ENCODE measurements around the gene PTPRG. TPM values are rescaled to one million over a fixed set of nuclear protein-coding genes. Genes with fewer than 3 reads are reported as not detected.

Gene PTPRG
- total and polyA plus RNA-seq, 2 of the 13 experiments (the other 11 are each of a cell fraction or from before 2014, with no cell fraction given) = 8.0 to 25.3 TPM

DNA sequence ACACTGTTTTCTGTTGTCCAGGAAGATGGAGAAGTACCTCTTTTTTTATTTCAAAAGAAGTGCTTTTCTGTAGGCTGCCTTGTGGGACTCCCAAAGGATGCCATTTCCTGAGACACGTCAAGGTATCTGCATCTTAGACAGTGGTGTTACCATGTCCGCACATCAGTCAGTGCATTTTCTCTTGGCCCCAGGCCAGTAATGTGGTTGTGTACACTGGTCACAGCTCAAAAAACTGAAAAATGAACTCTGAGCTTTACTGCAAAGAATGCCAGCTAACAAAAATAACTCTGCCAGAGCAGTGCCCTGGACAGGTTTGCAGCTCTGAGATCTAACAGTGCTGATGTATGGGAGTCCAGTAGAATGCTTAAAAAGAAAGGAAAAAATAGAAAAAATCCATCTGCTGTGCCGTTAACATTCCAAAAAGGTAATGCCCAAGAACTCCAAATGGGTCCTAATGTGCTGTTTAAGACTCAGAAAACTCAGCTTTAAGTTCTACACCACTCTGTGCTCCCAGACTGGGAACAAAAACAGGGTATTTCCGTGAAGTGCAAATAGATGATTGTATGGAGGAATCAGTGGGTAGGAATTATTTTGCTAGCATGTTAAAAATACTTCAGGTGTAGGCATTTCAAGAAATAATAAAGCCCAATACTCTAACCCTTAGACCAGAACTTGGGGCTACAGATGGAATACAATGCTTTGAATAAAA, 496.1 kb downstream of the PTPRG start (continued):
- TF ChIP-seq, protein P1, sequence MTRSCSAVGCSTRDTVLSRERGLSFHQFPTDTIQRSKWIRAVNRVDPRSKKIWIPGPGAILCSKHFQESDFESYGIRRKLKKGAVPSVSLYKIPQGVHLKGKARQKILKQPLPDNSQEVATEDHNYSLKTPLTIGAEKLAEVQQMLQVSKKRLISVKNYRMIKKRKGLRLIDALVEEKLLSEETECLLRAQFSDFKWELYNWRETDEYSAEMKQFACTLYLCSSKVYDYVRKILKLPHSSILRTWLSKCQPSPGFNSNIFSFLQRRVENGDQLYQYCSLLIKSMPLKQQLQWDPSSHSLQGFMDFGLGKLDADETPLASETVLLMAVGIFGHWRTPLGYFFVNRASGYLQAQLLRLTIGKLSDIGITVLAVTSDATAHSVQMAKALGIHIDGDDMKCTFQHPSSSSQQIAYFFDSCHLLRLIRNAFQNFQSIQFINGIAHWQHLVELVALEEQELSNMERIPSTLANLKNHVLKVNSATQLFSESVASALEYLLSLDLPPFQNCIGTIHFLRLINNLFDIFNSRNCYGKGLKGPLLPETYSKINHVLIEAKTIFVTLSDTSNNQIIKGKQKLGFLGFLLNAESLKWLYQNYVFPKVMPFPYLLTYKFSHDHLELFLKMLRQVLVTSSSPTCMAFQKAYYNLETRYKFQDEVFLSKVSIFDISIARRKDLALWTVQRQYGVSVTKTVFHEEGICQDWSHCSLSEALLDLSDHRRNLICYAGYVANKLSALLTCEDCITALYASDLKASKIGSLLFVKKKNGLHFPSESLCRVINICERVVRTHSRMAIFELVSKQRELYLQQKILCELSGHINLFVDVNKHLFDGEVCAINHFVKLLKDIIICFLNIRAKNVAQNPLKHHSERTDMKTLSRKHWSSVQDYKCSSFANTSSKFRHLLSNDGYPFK (CRISPR knock-in tag; IDR thresholded peaks at IDR 0.05; ENCODE audit: borderline replicate concordance) = no peak
- TF ChIP-seq, protein P2, sequence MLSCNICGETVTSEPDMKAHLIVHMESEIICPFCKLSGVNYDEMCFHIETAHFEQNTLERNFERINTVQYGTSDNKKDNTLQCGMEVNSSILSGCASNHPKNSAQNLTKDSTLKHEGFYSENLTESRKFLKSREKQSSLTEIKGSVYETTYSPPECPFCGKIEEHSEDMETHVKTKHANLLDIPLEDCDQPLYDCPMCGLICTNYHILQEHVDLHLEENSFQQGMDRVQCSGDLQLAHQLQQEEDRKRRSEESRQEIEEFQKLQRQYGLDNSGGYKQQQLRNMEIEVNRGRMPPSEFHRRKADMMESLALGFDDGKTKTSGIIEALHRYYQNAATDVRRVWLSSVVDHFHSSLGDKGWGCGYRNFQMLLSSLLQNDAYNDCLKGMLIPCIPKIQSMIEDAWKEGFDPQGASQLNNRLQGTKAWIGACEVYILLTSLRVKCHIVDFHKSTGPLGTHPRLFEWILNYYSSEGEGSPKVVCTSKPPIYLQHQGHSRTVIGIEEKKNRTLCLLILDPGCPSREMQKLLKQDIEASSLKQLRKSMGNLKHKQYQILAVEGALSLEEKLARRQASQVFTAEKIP (CRISPR knock-in tag; IDR thresholded peaks at IDR 0.05; ENCODE audit: borderline replicate concordance) = no peak
- TF ChIP-seq PPARG (CRISPR knock-in tag; conservative IDR thresholded peaks at IDR 0.05) (no peak), ZSCAN12 (CRISPR knock-in tag; IDR thresholded peaks at IDR 0.05) (no peak), MAF1 (CRISPR knock-in tag; IDR thresholded peaks at IDR 0.05; ENCODE audit: borderline replicate concordance) (no peak), ESRRA (CRISPR knock-in tag; IDR thresholded peaks at IDR 0.05; ENCODE audit: low read depth) (no peak), ZNF790 (CRISPR knock-in tag; IDR thresholded peaks at IDR 0.05; ENCODE audit: borderline replicate concordance) (no peak), ZNF557 (CRISPR knock-in tag; IDR thresholded peaks at IDR 0.05) (no peak), ZNF3 (CRISPR knock-in tag; IDR thresholded peaks at IDR 0.05) (no peak), NFIC (IDR thresholded peaks at IDR 0.05; ENCODE audit: low read length) (peak; percentile 86), ZNF792 (CRISPR knock-in tag; IDR thresholded peaks at IDR 0.05) (no peak), PCBP1 (IDR thresholded peaks at IDR 0.05; ENCODE audit: borderline replicate concordance, low read depth, low read length) (no peak), NFYC (CRISPR knock-in tag; IDR thresholded peaks at IDR 0.05) (no peak), MATR3 (CRISPR knock-in tag; IDR thresholded peaks at IDR 0.05) (no peak), MTF2 (CRISPR knock-in tag; IDR thresholded peaks at IDR 0.05; ENCODE audit: borderline replicate concordance) (no peak)
- TF ChIP-seq, protein P3, sequence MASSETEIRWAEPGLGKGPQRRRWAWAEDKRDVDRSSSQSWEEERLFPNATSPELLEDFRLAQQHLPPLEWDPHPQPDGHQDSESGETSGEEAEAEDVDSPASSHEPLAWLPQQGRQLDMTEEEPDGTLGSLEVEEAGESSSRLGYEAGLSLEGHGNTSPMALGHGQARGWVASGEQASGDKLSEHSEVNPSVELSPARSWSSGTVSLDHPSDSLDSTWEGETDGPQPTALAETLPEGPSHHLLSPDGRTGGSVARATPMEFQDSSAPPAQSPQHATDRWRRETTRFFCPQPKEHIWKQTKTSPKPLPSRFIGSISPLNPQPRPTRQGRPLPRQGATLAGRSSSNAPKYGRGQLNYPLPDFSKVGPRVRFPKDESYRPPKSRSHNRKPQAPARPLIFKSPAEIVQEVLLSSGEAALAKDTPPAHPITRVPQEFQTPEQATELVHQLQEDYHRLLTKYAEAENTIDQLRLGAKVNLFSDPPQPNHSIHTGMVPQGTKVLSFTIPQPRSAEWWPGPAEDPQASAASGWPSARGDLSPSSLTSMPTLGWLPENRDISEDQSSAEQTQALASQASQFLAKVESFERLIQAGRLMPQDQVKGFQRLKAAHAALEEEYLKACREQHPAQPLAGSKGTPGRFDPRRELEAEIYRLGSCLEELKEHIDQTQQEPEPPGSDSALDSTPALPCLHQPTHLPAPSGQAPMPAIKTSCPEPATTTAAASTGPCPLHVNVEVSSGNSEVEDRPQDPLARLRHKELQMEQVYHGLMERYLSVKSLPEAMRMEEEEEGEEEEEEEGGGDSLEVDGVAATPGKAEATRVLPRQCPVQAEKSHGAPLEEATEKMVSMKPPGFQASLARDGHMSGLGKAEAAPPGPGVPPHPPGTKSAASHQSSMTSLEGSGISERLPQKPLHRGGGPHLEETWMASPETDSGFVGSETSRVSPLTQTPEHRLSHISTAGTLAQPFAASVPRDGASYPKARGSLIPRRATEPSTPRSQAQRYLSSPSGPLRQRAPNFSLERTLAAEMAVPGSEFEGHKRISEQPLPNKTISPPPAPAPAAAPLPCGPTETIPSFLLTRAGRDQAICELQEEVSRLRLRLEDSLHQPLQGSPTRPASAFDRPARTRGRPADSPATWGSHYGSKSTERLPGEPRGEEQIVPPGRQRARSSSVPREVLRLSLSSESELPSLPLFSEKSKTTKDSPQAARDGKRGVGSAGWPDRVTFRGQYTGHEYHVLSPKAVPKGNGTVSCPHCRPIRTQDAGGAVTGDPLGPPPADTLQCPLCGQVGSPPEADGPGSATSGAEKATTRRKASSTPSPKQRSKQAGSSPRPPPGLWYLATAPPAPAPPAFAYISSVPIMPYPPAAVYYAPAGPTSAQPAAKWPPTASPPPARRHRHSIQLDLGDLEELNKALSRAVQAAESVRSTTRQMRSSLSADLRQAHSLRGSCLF (CRISPR knock-in tag; IDR thresholded peaks at IDR 0.05; ENCODE audit: borderline replicate concordance) = no peak
- TF ChIP-seq, protein P4, sequence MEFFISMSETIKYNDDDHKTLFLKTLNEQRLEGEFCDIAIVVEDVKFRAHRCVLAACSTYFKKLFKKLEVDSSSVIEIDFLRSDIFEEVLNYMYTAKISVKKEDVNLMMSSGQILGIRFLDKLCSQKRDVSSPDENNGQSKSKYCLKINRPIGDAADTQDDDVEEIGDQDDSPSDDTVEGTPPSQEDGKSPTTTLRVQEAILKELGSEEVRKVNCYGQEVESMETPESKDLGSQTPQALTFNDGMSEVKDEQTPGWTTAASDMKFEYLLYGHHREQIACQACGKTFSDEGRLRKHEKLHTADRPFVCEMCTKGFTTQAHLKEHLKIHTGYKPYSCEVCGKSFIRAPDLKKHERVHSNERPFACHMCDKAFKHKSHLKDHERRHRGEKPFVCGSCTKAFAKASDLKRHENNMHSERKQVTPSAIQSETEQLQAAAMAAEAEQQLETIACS (CRISPR knock-in tag; IDR thresholded peaks at IDR 0.05) = no peak
- TF ChIP-seq, protein P5, sequence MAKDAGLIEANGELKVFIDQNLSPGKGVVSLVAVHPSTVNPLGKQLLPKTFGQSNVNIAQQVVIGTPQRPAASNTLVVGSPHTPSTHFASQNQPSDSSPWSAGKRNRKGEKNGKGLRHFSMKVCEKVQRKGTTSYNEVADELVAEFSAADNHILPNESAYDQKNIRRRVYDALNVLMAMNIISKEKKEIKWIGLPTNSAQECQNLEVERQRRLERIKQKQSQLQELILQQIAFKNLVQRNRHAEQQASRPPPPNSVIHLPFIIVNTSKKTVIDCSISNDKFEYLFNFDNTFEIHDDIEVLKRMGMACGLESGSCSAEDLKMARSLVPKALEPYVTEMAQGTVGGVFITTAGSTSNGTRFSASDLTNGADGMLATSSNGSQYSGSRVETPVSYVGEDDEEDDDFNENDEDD (CRISPR knock-in tag; IDR thresholded peaks at IDR 0.05; ENCODE audit: borderline replicate concordance) = no peak

Data from HepG2 (cell line).